NT2/D1 (cell line): ENCODE measurements around the gene FAM156A.

Source experiments
- SUZ12 ChIP-seq: IDR thresholded peaks from 2 replicates; pipeline ENCODE4 v1.6.1; 2011; ENCODE audit not compliant: insufficient read length, insufficient read depth; ENCODE audit errors: extremely low read depth
- YY1 ChIP-seq: IDR thresholded peaks from 2 replicates; pipeline ENCODE4 v1.6.1; 2011; ENCODE audit not compliant: insufficient read length, insufficient read depth
- ZNF274 ChIP-seq: IDR thresholded peaks from 2 replicates; pipeline ENCODE4 v1.6.1; 2011; ENCODE audit warnings: mild to moderate bottlenecking, low read depth, low read length

DNA sequence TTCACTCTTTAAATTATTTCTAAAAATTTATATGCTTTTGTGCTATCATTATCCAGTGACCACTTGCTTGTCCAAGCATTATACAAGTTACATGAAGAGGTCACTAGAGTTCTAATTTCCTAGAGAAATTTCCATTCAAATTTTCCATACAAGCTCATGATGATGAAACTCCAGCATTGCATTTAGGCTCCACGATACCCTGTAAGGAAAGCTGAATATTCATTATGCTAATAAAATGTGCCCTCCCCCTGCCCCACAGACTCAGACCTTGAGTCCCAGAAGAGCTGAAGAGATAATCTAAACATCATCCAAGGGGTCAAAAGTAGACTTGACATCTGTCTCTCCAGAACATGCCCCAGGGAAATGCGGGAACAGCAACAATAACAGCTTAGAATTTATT is 19.6 kb upstream of the FAM156A start:
- TF ChIP-seq YY1, result no peak
- TF ChIP-seq SUZ12, result no peak
- no peak for TF ChIP-seq ZNF274
